ENCODE results near the gene BRD1. TPM values are rescaled to one million over a fixed set of nuclear protein-coding genes. Genes with fewer than 3 reads are reported as not detected.

BRD1 gene
- total and polyA plus RNA-seq, 3 donors from 2014 or later, result 113 to 122 (median 114) TPM

DNA sequence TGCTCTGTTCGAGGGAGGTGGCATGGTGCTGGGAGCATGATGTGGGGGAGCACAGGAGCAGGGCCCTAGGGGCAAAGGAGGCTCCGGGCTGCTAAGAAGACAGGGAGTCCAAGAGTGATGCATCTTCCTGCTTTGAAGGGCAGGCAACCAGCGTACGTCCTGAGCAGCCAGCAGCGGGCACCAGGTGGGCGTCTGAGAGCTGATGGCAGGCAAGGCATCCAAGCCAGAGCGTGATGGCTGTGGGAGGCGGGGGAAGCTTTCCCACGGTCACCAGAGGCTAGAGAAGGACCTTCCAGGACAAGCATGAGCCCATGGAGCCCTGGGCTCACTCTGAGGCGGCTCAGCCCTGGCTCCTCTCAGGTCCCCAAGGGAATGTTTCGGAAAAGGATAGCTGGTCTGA, 32.2 kb downstream of the BRD1 start:
- WGBS, 2 donors, result 90 to 100% methylated on average over 3 to 11 of the region's 11 CpGs
- Histone ChIP-seq H3K36me3 (ENCODE audit: low read depth, missing control alignments) (no peaks in the 10 kb centered on the region), H3K4me1 (peaks cover 9% of the 10 kb centered on the region)

DNA sequence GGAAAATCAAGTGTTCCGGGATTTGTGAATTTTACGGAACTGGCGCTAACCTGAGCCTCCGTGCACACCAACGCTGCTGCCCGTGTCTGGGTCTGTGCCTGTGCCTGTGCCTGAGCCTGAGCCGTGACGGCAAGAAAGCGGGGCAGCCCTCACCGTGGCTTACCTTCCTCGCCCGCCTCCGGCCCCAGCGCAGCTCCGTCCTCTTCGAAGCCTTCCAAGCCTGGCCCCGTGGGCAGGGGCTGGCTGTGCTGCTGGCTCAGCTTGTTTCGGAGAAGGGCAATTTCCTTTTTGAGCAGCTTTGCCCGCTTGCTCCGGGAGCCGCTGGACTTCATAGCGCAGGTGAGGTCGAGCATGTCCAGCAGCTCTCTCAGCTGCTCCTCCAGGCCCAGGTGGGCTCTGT, 33.8 kb downstream of the BRD1 start:
- no peak for TF ChIP-seq POLR2A (IDR thresholded peaks at IDR 0.05)
- TF ChIP-seq, protein P1, sequence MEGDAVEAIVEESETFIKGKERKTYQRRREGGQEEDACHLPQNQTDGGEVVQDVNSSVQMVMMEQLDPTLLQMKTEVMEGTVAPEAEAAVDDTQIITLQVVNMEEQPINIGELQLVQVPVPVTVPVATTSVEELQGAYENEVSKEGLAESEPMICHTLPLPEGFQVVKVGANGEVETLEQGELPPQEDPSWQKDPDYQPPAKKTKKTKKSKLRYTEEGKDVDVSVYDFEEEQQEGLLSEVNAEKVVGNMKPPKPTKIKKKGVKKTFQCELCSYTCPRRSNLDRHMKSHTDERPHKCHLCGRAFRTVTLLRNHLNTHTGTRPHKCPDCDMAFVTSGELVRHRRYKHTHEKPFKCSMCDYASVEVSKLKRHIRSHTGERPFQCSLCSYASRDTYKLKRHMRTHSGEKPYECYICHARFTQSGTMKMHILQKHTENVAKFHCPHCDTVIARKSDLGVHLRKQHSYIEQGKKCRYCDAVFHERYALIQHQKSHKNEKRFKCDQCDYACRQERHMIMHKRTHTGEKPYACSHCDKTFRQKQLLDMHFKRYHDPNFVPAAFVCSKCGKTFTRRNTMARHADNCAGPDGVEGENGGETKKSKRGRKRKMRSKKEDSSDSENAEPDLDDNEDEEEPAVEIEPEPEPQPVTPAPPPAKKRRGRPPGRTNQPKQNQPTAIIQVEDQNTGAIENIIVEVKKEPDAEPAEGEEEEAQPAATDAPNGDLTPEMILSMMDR (IDR thresholded peaks at IDR 0.05), result no peak
- Histone ChIP-seq H3K9me3 (no peaks in the 10 kb centered on the region), H3K36me3 (ENCODE audit: low read depth, missing control alignments) (no peaks in the 10 kb centered on the region), H3K27ac (no peak overlapping the region), H3K27me3 (no peaks in the 10 kb centered on the region), H3K4me3 (no peak overlapping the region), H3K4me1 (peaks cover 19% of the 10 kb centered on the region)
- intact Hi-C loops (cut with DNase I; ENCODE audit: low total_unique reads), result no loop called here
- DNase-seq, result no peak
- WGBS, 2 donors, result 81 to 87% methylated on average over 22 to 23 of the region's 23 CpGs

More for the DNA sequence above, 32.2 kb downstream of the BRD1 start:
- intact Hi-C loops (cut with DNase I; ENCODE audit: low total_unique reads), result no loop called here
- Histone ChIP-seq H3K4me3 (no peak overlapping the region), H3K27me3 (no peaks in the 10 kb centered on the region), H3K9me3 (no peaks in the 10 kb centered on the region), H3K27ac (no peak overlapping the region)
- DNase-seq, result no peak
- no peak for TF ChIP-seq POLR2A (IDR thresholded peaks at IDR 0.05)
- TF ChIP-seq, protein P1 (IDR thresholded peaks at IDR 0.05), result no peak

DNA sequence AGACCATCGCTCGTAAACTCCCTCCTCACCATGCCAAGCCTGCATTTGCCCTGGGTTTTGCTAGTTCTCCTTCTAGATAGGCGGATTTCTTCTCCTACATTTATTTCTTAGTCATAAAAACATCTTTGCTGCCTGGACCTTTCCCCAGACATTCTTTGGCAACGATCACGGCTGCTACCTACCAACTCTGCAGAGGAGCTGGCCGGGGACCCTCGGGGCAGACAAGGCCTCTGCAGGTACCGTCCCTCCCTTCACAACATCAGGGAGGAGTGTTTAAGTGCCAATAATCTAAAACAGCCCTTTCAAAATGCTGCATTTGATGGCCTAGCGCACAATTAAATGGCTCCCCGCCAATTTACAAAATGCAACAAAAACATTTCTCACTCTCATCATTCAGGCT, 34.4 kb downstream of the BRD1 start:
- no peak for DNase-seq
- no peak for TF ChIP-seq POLR2A (IDR thresholded peaks at IDR 0.05)
- TF ChIP-seq, protein P1 (IDR thresholded peaks at IDR 0.05), result no peak
- no peaks in the 10 kb centered on the region for H3K36me3 ChIP-seq (ENCODE audit: low read depth, missing control alignments)

DNA sequence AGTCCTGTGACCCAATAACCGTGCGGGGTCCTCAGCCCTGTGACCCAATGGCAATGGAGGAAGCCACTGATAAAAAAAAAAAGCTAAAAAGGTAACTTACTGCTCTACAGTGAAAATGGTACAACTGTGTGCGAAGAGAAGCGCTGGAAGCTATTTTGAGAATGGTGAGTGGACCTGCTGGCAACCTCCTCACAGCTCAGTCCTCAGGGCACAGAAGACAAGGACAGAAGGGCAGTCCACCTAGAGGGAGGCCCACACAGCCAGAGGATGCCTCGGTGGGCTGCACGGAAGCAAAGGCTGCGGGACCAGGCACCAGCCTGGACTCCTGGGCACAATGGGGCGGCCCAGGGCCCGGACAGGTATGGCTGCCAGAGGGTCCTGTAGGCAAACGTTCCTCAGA, 35.6 kb downstream of the BRD1 start:
- WGBS, 2 donors, result 89 to 93% methylated on average over 10 of the region's 10 CpGs
- H3K27me3 ChIP-seq, result no peaks in the 10 kb centered on the region
- no peak for DNase-seq
- intact Hi-C loops (cut with DNase I; ENCODE audit: low total_unique reads), result no loop called here
- no peak overlapping the region for H3K4me3 ChIP-seq
- H3K9me3 ChIP-seq, result no peaks in the 10 kb centered on the region
- H3K36me3 ChIP-seq (ENCODE audit: low read depth, missing control alignments), result no peaks in the 10 kb centered on the region
- H3K4me1 ChIP-seq, result peaks cover 26% of the 10 kb centered on the region
- no peak overlapping the region for H3K27ac ChIP-seq
- TF ChIP-seq, protein P1 (IDR thresholded peaks at IDR 0.05), result no peak
- no peak for TF ChIP-seq POLR2A (IDR thresholded peaks at IDR 0.05)

More for the DNA sequence above, 34.4 kb downstream of the BRD1 start:
- Histone ChIP-seq H3K4me3 (no peak overlapping the region), H3K9me3 (no peaks in the 10 kb centered on the region), H3K4me1 (peaks cover 25% of the 10 kb centered on the region), H3K27me3 (no peaks in the 10 kb centered on the region), H3K27ac (no peak overlapping the region)
- intact Hi-C loops (cut with DNase I; ENCODE audit: low total_unique reads), result no loop called here
- WGBS, 2 donors, result 56 to 62% methylated on average over 10 of the region's 10 CpGs

DNA sequence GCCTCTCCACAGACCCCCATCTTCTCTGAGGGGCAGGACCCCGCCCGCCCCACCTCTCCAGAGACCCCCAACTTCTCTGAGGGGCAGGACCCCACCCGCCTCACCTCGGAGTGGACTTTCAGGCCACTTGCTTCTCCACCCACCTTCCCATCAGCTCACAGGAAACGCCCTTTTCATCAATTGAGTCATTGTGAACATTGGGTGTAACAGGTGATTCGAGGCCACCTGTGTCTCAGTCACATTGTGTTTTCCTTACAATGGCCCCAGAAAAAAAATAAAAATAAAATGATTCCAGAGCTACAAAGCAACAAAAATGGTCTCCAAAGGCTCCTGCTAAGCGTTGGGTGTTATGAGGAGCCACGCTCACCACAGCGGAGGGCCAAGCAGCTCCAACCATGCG, 36.0 kb downstream of the BRD1 start:
- Histone ChIP-seq H3K27me3 (no peaks in the 10 kb centered on the region), H3K4me3 (no peak overlapping the region), H3K36me3 (ENCODE audit: low read depth, missing control alignments) (no peaks in the 10 kb centered on the region), H3K27ac (no peak overlapping the region), H3K4me1 (peaks cover 28% of the 10 kb centered on the region), H3K9me3 (no peaks in the 10 kb centered on the region)
- intact Hi-C loops (cut with DNase I; ENCODE audit: low total_unique reads), result no loop called here
- WGBS, 2 donors, result 90 to 95% methylated on average over 10 of the region's 10 CpGs
- TF ChIP-seq, protein P1 (IDR thresholded peaks at IDR 0.05), result no peak
- TF ChIP-seq POLR2A (IDR thresholded peaks at IDR 0.05), result no peak
- DNase-seq, result no peak
